Activated CD8-positive, alpha-beta T cell treated with anti-CD3 and anti-CD28 coated beads for 36 hours (primary cell): Measurements from ENCODE around the gene COLEC11. TPM values are rescaled to one million over a fixed set of nuclear protein-coding genes. Genes with fewer than 3 reads are reported as not detected.

Source experiments
- ATAC-seq: fragments of 200-7000 bp; cut with Tn5 transposase; one replicate; pipeline ENCODE4 v1.10.0; 2021; ENCODE audit warnings: mild to moderate bottlenecking, moderate library complexity
- CTCF ChIA-PET: fragments of 350-600 bp; sonication (Branson Sonifier 250); formaldehyde crosslinking; loops from one replicate; lab custom pipeline; 2021; ENCODE audit warnings: antibody characterized with exemption; lab: Charles Lee
- POLR2A ChIA-PET: fragments of 350-600 bp; sonication (Branson Sonifier 250); formaldehyde crosslinking; loops from one replicate; lab custom pipeline; 2021; ENCODE audit warnings: antibody characterized with exemption; lab: Charles Lee
- DNase-seq: peaks from one replicate; pipeline ENCODE4 v3.0.0-alpha.2; 2020
- H3K27ac Mint-ChIP-seq: one replicate; pipeline ENCODE4 v1.8.0; 2021; ENCODE audit warnings: mild to moderate bottlenecking, mixed read lengths
- H3K27me3 Mint-ChIP-seq: one replicate; pipeline ENCODE4 v1.8.0; 2021; ENCODE audit warnings: mixed read lengths
- H3K36me3 Mint-ChIP-seq: one replicate; pipeline ENCODE4 v1.8.0; 2021; ENCODE audit warnings: low read depth, mixed read lengths
- H3K4me1 Mint-ChIP-seq: one replicate; pipeline ENCODE4 v1.8.0; 2021; ENCODE audit warnings: low read depth, mixed read lengths
- H3K4me3 Mint-ChIP-seq: one replicate; pipeline ENCODE4 v1.8.0; 2021; ENCODE audit warnings: mild to moderate bottlenecking, moderate library complexity, mixed read lengths
- H3K9me3 Mint-ChIP-seq: one replicate; pipeline ENCODE4 v1.8.0; 2021; ENCODE audit warnings: mixed read lengths
- CTCF ChIP-seq: fragments of 200-600 bp; IDR thresholded peaks from one replicate; pipeline ENCODE4 v1.8.0; 2022; ENCODE audit warnings: antibody characterized with exemption, mild to moderate bottlenecking
- intact Hi-C: fragments of 100-400 bp; cut with micrococcal nuclease; formaldehyde crosslinking; loops from one replicate; pipeline ENCODE4 v1.10.0; 2022
- total RNA-seq, 2 experiments: library from RNA; stranded (reverse); gene quantifications; one replicate each; pipeline ENCODE4 v1.2.3, GENCODE V29; 2021

The COLEC11 gene
- total RNA-seq, 2 experiments from 2014 or later: 0.49 TPM; not detected in 1

GRCh38 chr2:3622967-3623366 lies 28.1 kb downstream of the COLEC11 start:
- DNase-seq: no peak
- no peak overlapping the region for H3K27ac Mint-ChIP-seq
- ChIA-PET CTCF (interaction anchor here (0.8 kb wide), 1 partner anchor 11 kb away, joined by 4 read pairs; no protein-coding TSS in a partner anchor), POLR2A (interaction anchor here (0.9 kb wide), 1 partner anchor 22 kb away, joined by 3 read pairs; no protein-coding TSS in a partner anchor)
- intact Hi-C loops: no loop called here
- peaks cover 7% of the 10 kb centered on the region for H3K27me3 Mint-ChIP-seq
- no peaks in the 10 kb centered on the region for H3K36me3 Mint-ChIP-seq
- H3K4me1 Mint-ChIP-seq: no peaks in the 10 kb centered on the region
- no peak for TF ChIP-seq CTCF
- H3K4me3 Mint-ChIP-seq: no peak overlapping the region
- no peak for ATAC-seq
- peaks cover 1% of the 10 kb centered on the region for H3K9me3 Mint-ChIP-seq

GRCh38 chr2:3624059-3624794 lies 29.3 kb downstream of the COLEC11 start:
- H3K36me3 Mint-ChIP-seq: no peaks in the 10 kb centered on the region
- no peaks in the 10 kb centered on the region for H3K4me1 Mint-ChIP-seq
- DNase-seq (no peak), ATAC-seq (no peak)
- ChIA-PET CTCF (no interaction called here), POLR2A (no interaction called here)
- TF ChIP-seq CTCF: no peak
- H3K27me3 Mint-ChIP-seq: peaks cover 7% of the 10 kb centered on the region
- intact Hi-C loops: no loop called here
- no peak overlapping the region for H3K4me3 Mint-ChIP-seq
- no peak overlapping the region for H3K27ac Mint-ChIP-seq
- H3K9me3 Mint-ChIP-seq: no peaks in the 10 kb centered on the region

- ChIA-PET CTCF (no interaction called here), POLR2A (no interaction called here)
These were observed 30.3 kb downstream of the COLEC11 start for GRCh38 chr2:3625186-3625585.

GRCh38 chr2:3626118-3626811 lies 31.4 kb downstream of the COLEC11 start:
- Mint-ChIP-seq H3K27me3 (peaks cover 3% of the 10 kb centered on the region), H3K4me1 (no peaks in the 10 kb centered on the region), H3K27ac (no peak overlapping the region), H3K36me3 (no peaks in the 10 kb centered on the region), H3K4me3 (no peak overlapping the region), H3K9me3 (no peaks in the 10 kb centered on the region)
- no peak for TF ChIP-seq CTCF
- POLR2A ChIA-PET: no interaction called here
- ATAC-seq (no peak), DNase-seq (no peak)
- intact Hi-C loops: no loop called here
- CTCF ChIA-PET: no interaction called here

More at GRCh38 chr2:3625186-3625585, 30.3 kb downstream of the COLEC11 start:
- no peak overlapping the region for H3K27ac Mint-ChIP-seq
- ATAC-seq (no peak), DNase-seq (no peak)
- H3K4me3 Mint-ChIP-seq: no peak overlapping the region
- H3K27me3 Mint-ChIP-seq: peaks cover 7% of the 10 kb centered on the region
- intact Hi-C loops: no loop called here
- H3K36me3 Mint-ChIP-seq: no peaks in the 10 kb centered on the region
- no peaks in the 10 kb centered on the region for H3K9me3 Mint-ChIP-seq
- no peaks in the 10 kb centered on the region for H3K4me1 Mint-ChIP-seq
- no peak for TF ChIP-seq CTCF
